22Rv1 (cell line): ENCODE results near the gene GABPB1.
A peak's percentile ranks its signal among the peaks of the same experiment; 100 is the strongest.

ENCODE experiments used
- H3K27ac ChIP-seq: fragments of 450-650 bp; 2 replicates; pipeline ENCODE4 v1.5.1; 2017
- ZFX ChIP-seq: fragments of 450-650 bp; IDR thresholded peaks from 2 replicates; pipeline ENCODE4 v1.6.1; 2017; ENCODE audit warnings: antibody characterized with exemption, borderline replicate concordance
- TF ChIP-seq, protein P1 (sequence below): fragments of 450-650 bp; IDR thresholded peaks from 2 replicates; pipeline ENCODE4 v1.5.1; 2017; ENCODE audit warnings: mild to moderate bottlenecking

Gene GABPB1

DNA sequence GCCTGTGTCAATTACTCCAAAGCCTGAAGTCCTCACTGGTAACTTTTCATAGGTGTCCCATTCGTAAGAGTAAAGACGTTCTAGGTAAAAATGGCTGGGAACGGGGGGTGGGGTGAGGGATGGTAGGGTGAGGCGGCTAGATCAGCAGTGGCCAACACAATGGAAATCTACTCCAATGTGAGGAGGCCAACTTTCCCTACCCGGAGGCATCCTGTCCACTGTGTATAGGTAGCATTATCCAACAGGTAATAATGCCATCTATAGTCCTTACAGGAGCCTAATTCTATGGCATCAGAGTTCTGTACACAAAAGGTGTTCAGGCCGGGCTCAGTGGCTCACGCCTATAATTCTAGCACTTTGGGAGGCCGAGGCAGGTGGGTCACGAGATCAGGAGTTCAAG lies 118.6 kb downstream of the GABPB1 start:
- TF ChIP-seq, protein P1, sequence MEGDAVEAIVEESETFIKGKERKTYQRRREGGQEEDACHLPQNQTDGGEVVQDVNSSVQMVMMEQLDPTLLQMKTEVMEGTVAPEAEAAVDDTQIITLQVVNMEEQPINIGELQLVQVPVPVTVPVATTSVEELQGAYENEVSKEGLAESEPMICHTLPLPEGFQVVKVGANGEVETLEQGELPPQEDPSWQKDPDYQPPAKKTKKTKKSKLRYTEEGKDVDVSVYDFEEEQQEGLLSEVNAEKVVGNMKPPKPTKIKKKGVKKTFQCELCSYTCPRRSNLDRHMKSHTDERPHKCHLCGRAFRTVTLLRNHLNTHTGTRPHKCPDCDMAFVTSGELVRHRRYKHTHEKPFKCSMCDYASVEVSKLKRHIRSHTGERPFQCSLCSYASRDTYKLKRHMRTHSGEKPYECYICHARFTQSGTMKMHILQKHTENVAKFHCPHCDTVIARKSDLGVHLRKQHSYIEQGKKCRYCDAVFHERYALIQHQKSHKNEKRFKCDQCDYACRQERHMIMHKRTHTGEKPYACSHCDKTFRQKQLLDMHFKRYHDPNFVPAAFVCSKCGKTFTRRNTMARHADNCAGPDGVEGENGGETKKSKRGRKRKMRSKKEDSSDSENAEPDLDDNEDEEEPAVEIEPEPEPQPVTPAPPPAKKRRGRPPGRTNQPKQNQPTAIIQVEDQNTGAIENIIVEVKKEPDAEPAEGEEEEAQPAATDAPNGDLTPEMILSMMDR: no peak
- TF ChIP-seq ZFX: no peak
- H3K27ac ChIP-seq: no peak overlapping the region

DNA sequence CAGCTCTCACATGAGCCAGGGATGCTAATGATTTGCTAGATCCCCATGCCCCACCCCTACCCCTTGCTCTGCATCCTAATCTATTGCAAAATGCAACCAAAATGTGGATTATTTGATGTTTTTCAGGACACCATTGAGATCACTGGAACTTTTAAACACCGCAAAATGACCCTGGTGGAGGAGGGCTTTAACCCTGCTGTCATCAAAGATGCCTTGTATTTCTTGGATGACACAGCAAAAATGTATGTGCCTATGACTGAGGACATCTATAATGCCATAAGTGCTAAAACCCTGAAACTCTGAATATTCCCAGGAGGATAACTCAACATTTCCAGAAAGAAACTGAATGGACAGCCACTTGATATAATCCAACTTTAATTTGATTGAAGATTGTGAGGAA lies 119.2 kb downstream of the GABPB1 start:
- TF ChIP-seq, protein P1: no peak
- no peak for TF ChIP-seq ZFX
- H3K27ac ChIP-seq: no peak overlapping the region

DNA sequence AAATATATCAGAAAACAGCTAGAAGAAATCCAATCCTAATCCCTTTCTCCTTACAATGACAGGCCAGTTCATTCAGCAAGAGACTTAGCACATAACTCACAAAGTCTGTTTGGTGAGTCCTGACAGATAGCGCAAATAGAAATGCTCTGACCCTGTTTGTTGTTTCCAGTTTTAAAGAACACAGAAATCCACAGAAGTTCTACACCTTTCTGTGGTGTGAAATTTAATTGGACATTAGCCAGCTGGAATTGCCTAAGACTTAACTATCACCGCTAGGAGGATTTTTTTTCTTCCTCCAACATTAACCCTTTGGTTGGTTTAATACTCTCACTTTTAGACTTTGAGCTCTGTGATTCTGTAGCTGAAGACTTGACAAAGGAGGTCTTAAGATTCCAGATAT lies 120.2 kb downstream of the GABPB1 start:
- no peak for TF ChIP-seq ZFX
- TF ChIP-seq, protein P1: no peak

DNA sequence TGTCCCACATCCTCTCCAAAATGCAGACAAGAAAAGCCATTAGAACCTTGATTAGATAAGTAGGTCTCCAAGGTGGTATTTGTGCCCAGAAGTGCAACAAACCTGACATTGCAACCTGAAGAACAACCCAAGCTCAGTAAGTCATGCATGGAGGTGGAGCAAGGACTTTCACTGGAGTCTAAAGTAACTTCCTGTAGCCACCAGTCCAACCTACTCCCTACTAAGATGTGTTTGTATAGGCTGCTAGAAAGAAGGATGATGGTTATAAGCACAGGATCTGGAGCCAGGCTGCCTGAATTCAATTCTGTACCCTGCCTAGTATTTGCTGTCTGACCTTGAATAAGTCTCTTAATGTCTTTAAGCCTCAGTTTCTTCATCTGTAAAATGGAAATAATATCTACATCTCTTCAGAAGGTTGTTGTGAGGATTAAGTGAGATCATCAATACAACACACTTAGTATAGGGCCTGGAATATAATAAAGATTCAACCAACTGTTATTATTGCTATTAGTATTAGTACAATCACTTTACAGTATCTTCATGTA lies 121.7 kb downstream of the GABPB1 start:
- no peak overlapping the region for H3K27ac ChIP-seq
- TF ChIP-seq, protein P1: no peak
- TF ChIP-seq ZFX: no peak

More for the DNA sequence above, 120.2 kb downstream of the GABPB1 start:
- H3K27ac ChIP-seq: no peak overlapping the region

DNA sequence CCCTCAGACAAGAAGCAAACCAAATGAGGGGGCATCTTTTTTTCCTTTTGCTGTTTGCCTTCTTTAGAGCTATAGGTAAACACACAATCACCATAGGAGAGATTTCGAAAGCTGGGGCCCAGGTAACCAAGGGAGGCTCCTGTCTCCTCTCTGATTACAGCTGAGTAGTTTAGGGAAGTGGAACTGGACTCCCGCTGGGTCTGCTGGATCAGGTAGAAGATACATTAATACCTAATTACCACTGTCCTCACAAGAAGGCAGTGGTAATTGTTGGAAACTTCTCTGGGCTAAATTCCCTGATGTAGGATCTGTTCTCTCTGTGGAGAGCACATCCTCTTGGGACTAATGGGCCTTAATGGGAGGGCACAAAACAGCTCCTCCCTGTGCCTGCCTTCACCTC lies 122.2 kb downstream of the GABPB1 start:
- no peak overlapping the region for H3K27ac ChIP-seq
- TF ChIP-seq ZFX: no peak
- TF ChIP-seq, protein P1: no peak

DNA sequence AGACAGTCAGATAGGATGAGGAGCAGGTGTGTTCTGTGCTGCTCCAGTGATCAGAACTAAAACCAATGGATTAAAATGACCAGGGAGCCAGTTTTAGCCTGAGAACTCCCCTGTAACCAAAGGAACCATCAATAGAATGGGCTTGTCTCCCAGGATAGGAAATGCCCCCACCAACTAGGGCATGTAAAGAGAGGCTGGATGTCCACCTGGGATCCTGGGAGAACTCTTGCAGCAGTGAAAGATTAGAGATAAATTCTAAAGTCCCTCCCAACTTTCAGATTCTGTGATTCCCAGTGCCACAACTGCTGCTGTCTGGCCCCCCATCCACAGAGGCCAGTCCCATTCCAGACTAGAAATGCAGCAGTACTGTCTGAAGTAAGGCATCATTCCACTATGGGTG lies 123.2 kb downstream of the GABPB1 start:
- H3K27ac ChIP-seq: no peak overlapping the region
- TF ChIP-seq, protein P1: no peak
- TF ChIP-seq ZFX: no peak

DNA sequence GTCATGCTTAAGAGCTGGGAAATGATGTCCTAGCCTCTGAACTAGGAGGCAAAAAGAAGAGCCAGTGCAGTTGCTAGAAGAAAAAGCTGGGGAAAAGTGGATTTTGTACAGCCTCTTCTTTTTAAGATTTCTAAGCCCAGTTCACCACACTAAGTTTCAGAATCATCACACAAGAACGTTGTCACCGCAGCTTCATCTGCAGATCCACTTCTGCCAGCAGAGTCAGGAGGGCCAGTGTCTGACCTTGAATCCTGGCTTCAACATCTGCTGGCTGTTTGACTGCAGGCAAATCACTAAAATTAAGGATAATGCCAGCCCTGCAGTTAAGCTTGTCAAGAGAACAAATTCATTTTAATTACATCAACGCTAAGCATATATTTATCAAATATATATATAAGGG lies 125.7 kb downstream of the GABPB1 start:
- H3K27ac ChIP-seq: peak overlapping the region; percentile 53
- TF ChIP-seq, protein P1: no peak
- no peak for TF ChIP-seq ZFX
